ENCODE results near the gene IMPACT.

DNA sequence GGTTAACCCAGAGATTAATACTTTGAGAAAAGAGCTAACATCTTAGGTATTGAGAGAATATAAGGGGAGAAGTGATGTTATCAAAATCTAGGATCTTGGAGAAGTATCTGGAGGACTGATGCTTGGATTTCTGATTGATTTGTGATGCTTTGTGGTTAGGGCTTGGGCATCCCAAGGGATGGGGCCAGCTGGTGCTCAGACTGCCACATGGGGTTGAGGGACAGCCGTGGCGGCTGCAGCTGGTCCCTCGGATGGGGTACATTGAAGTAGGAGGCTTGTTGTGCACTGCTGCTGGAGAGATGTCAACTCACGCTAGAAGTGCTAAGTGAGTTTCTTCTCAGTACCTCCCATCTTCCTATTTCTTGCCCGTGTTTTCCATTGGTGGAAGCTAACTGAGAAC, 56.4 kb downstream of the IMPACT start:
- no peak for TF ChIP-seq POLR2A (IDR thresholded peaks at IDR 0.05)
- TF ChIP-seq, protein P1, sequence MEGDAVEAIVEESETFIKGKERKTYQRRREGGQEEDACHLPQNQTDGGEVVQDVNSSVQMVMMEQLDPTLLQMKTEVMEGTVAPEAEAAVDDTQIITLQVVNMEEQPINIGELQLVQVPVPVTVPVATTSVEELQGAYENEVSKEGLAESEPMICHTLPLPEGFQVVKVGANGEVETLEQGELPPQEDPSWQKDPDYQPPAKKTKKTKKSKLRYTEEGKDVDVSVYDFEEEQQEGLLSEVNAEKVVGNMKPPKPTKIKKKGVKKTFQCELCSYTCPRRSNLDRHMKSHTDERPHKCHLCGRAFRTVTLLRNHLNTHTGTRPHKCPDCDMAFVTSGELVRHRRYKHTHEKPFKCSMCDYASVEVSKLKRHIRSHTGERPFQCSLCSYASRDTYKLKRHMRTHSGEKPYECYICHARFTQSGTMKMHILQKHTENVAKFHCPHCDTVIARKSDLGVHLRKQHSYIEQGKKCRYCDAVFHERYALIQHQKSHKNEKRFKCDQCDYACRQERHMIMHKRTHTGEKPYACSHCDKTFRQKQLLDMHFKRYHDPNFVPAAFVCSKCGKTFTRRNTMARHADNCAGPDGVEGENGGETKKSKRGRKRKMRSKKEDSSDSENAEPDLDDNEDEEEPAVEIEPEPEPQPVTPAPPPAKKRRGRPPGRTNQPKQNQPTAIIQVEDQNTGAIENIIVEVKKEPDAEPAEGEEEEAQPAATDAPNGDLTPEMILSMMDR (IDR thresholded peaks at IDR 0.05), result no peak
